Parathyroid adenoma (tissue), 2 donors: Measurements from ENCODE around the gene SETD3.

Source experiments
- H2AFZ ChIP-seq: fragments of 300-600 bp; sonication (generic); one replicate; pipeline ENCODE4 v1.7.0; 2017; ENCODE audit warnings: antibody characterized with exemption, mild to moderate bottlenecking
- H3K27ac ChIP-seq: fragments of 300-600 bp; sonication (generic); one replicate; pipeline ENCODE4 v1.7.0; 2017
- H3K27me3 ChIP-seq: fragments of 300-600 bp; sonication (generic); one replicate; pipeline ENCODE4 v1.7.0; 2017; ENCODE audit warnings: low read length; ENCODE audit not compliant: control insufficient read depth, insufficient read depth
- H3K36me3 ChIP-seq: fragments of 300-600 bp; sonication (generic); one replicate; pipeline ENCODE4 v1.7.0; 2017; ENCODE audit warnings: low read length; ENCODE audit not compliant: control insufficient read depth, insufficient read depth
- H3K4me1 ChIP-seq: fragments of 300-600 bp; sonication (generic); one replicate; pipeline ENCODE4 v1.7.0; 2017; ENCODE audit warnings: control low read depth
- H3K4me2 ChIP-seq: fragments of 300-600 bp; sonication (generic); one replicate; pipeline ENCODE4 v1.7.0; 2017; ENCODE audit warnings: low read length
- H3K4me3 ChIP-seq: fragments of 300-600 bp; sonication (generic); one replicate; pipeline ENCODE4 v1.7.0; 2017; ENCODE audit warnings: low read depth, low read length
- H3K79me2 ChIP-seq: fragments of 300-600 bp; sonication (generic); one replicate; pipeline ENCODE4 v1.7.0; 2017; ENCODE audit warnings: control low read depth
- H3K9ac ChIP-seq: fragments of 300-600 bp; sonication (generic); one replicate; pipeline ENCODE4 v1.7.0; 2017; ENCODE audit warnings: mild to moderate bottlenecking
- H3K9me3 ChIP-seq: fragments of 300-600 bp; sonication (generic); one replicate; pipeline ENCODE4 v1.7.0; 2017; ENCODE audit warnings: low read length; ENCODE audit not compliant: control insufficient read depth
- CTCF ChIP-seq: fragments of 300-600 bp; sonication (generic); IDR thresholded peaks from one replicate; pipeline ENCODE4 v1.7.0; 2017; ENCODE audit warnings: antibody characterized with exemption, mild to moderate bottlenecking
- donor health status: primary hyperparathyroidism.

The SETD3 gene

GRCh38 chr14:99402950-99403349, 77.7 kb downstream of the SETD3 start:
- H3K79me2 ChIP-seq, result no peaks in the 10 kb centered on the region
- no peak overlapping the region for H3K27ac ChIP-seq
- no peak for TF ChIP-seq CTCF
- H2AFZ ChIP-seq, result no peak overlapping the region
- no peak overlapping the region for H3K9ac ChIP-seq
- no peak overlapping the region for H3K4me3 ChIP-seq
- H3K4me1 ChIP-seq, result no peaks in the 10 kb centered on the region
- H3K4me2 ChIP-seq, result no peak overlapping the region
- no peaks in the 10 kb centered on the region for H3K27me3 ChIP-seq
- no peaks in the 10 kb centered on the region for H3K36me3 ChIP-seq
- H3K9me3 ChIP-seq, result no peaks in the 10 kb centered on the region

GRCh38 chr14:99402285-99402648, 78.4 kb downstream of the SETD3 start:
- H2AFZ ChIP-seq, result no peak overlapping the region
- H3K36me3 ChIP-seq, result no peaks in the 10 kb centered on the region
- H3K27me3 ChIP-seq, result no peaks in the 10 kb centered on the region
- no peak overlapping the region for H3K4me3 ChIP-seq
- H3K9ac ChIP-seq, result no peak overlapping the region
- H3K27ac ChIP-seq, result no peak overlapping the region
- H3K9me3 ChIP-seq, result no peaks in the 10 kb centered on the region
- no peaks in the 10 kb centered on the region for H3K4me1 ChIP-seq
- no peak overlapping the region for H3K4me2 ChIP-seq
- no peak for TF ChIP-seq CTCF
- no peaks in the 10 kb centered on the region for H3K79me2 ChIP-seq

- no peak for TF ChIP-seq CTCF
- Histone ChIP-seq H3K9me3 (no peaks in the 10 kb centered on the region), H3K27me3 (no peaks in the 10 kb centered on the region), H3K4me1 (no peaks in the 10 kb centered on the region), H3K27ac (no peak overlapping the region), H3K79me2 (no peaks in the 10 kb centered on the region), H3K9ac (no peak overlapping the region), H2AFZ (no peak overlapping the region), H3K4me3 (no peak overlapping the region), H3K4me2 (no peak overlapping the region), H3K36me3 (no peaks in the 10 kb centered on the region)
Observed at GRCh38 chr14:99401621-99402284, 78.9 kb downstream of the SETD3 start.

GRCh38 chr14:99401211-99401610, 79.4 kb downstream of the SETD3 start:
- no peaks in the 10 kb centered on the region for H3K79me2 ChIP-seq
- no peak overlapping the region for H3K27ac ChIP-seq
- TF ChIP-seq CTCF, result no peak
- no peaks in the 10 kb centered on the region for H3K4me1 ChIP-seq
- H3K4me3 ChIP-seq, result no peak overlapping the region
- H3K9ac ChIP-seq, result no peak overlapping the region
- H3K4me2 ChIP-seq, result no peak overlapping the region
- no peak overlapping the region for H2AFZ ChIP-seq
- no peaks in the 10 kb centered on the region for H3K36me3 ChIP-seq
- H3K9me3 ChIP-seq, result no peaks in the 10 kb centered on the region
- H3K27me3 ChIP-seq, result no peaks in the 10 kb centered on the region

GRCh38 chr14:99397698-99398097, 83.0 kb downstream of the SETD3 start:
- no peak overlapping the region for H3K27ac ChIP-seq
- H3K36me3 ChIP-seq, result no peaks in the 10 kb centered on the region

More at GRCh38 chr14:99397698-99398097, 83.0 kb downstream of the SETD3 start:
- H3K79me2 ChIP-seq, result no peaks in the 10 kb centered on the region
- H3K4me3 ChIP-seq, result no peak overlapping the region
- no peak overlapping the region for H3K4me2 ChIP-seq
- H3K9ac ChIP-seq, result no peak overlapping the region
- H3K4me1 ChIP-seq, result no peaks in the 10 kb centered on the region
- H2AFZ ChIP-seq, result no peak overlapping the region
- no peaks in the 10 kb centered on the region for H3K9me3 ChIP-seq
- H3K27me3 ChIP-seq, result no peaks in the 10 kb centered on the region
- TF ChIP-seq CTCF, result no peak
